H9 (cell line): ENCODE results near the gene PEX16. TPM values are rescaled to one million over a fixed set of nuclear protein-coding genes. Genes with fewer than 3 reads are reported as not detected.

ENCODE experiments used
- DNase-seq: peaks from one replicate; pipeline ENCODE4 v3.0.0-alpha.2; 2017
- H2AFZ ChIP-seq: one replicate; pipeline ENCODE4 v1.6.1; 2013; ENCODE audit warnings: mild to moderate bottlenecking, low read length, control low read depth, moderate library complexity
- H2AK5ac ChIP-seq: 2 replicates; pipeline ENCODE4 v1.6.1; 2013; ENCODE audit warnings: low read length, control low read depth, mixed read lengths; ENCODE audit not compliant: insufficient read length
- H2BK120ac ChIP-seq: one replicate; pipeline ENCODE4 v1.6.1; 2013; ENCODE audit warnings: low read depth, mild to moderate bottlenecking, low read length, control low read depth, inconsistent platforms; ENCODE audit not compliant: poor library complexity, severe bottlenecking
- H2BK12ac ChIP-seq: 2 replicates; pipeline ENCODE4 v1.6.1; 2013; ENCODE audit warnings: low read length, control low read depth, mixed read lengths, low read depth; ENCODE audit not compliant: insufficient read length
- H2BK15ac ChIP-seq: 2 replicates; pipeline ENCODE4 v1.6.1; 2013; ENCODE audit warnings: low read depth, low read length, control low read depth
- H2BK20ac ChIP-seq: one replicate; pipeline ENCODE4 v1.6.1; 2013; ENCODE audit warnings: low read depth, mild to moderate bottlenecking, low read length, control low read depth, inconsistent platforms; ENCODE audit not compliant: poor library complexity, severe bottlenecking
- H2BK5ac ChIP-seq: 2 replicates; pipeline ENCODE4 v1.6.1; 2013; ENCODE audit warnings: low read length, control low read depth, mixed read lengths; ENCODE audit not compliant: insufficient read length
- H3K14ac ChIP-seq: 2 replicates; pipeline ENCODE4 v1.6.1; 2013; ENCODE audit warnings: low read length, control low read depth; ENCODE audit not compliant: insufficient read depth
- H3K18ac ChIP-seq: 2 replicates; pipeline ENCODE4 v1.6.1; 2013; ENCODE audit warnings: low read depth, mild to moderate bottlenecking, mixed read lengths, low read length, control low read depth; ENCODE audit not compliant: insufficient read length
- H3K23ac ChIP-seq: 2 replicates; pipeline ENCODE4 v1.6.1; 2013; ENCODE audit warnings: low read length, control low read depth, mixed read lengths, low read depth; ENCODE audit not compliant: insufficient read length
- H3K23me2 ChIP-seq: 2 replicates; pipeline ENCODE4 v1.6.1; 2013; ENCODE audit warnings: low read depth, mild to moderate bottlenecking, mixed read lengths, low read length, control low read depth; ENCODE audit not compliant: insufficient read length, poor library complexity, severe bottlenecking
- H3K27ac ChIP-seq: 2 replicates; pipeline ENCODE4 v1.5.1; 2013; ENCODE audit warnings: low read length, control low read depth, mixed read lengths, low read depth; ENCODE audit not compliant: insufficient read length
- H3K27me3 ChIP-seq: 2 replicates; pipeline ENCODE4 v1.6.1; 2013; ENCODE audit warnings: low read length, control low read depth, inconsistent platforms; ENCODE audit not compliant: insufficient read depth
- H3K4ac ChIP-seq: 2 replicates; pipeline ENCODE4 v1.6.1; 2013; ENCODE audit warnings: low read depth, mild to moderate bottlenecking, control low read depth, inconsistent platforms, low read length, moderate library complexity
- H3K4me1 ChIP-seq: 2 replicates; pipeline ENCODE4 v1.6.1; 2013; ENCODE audit warnings: low read length, control low read depth, inconsistent platforms; ENCODE audit not compliant: insufficient read depth
- H3K4me2 ChIP-seq: 2 replicates; pipeline ENCODE4 v1.6.1; 2013; ENCODE audit warnings: low read length, control low read depth, mixed read lengths; ENCODE audit not compliant: insufficient read length, insufficient read depth
- H3K56ac ChIP-seq: 2 replicates; pipeline ENCODE4 v1.6.1; 2013; ENCODE audit warnings: low read depth, mild to moderate bottlenecking, mixed read lengths, low read length, control low read depth; ENCODE audit not compliant: insufficient read length
- H3K79me1 ChIP-seq: 2 replicates; pipeline ENCODE4 v1.6.1; 2013; ENCODE audit warnings: low read depth, mild to moderate bottlenecking, moderate library complexity, low read length, control low read depth, inconsistent platforms; ENCODE audit not compliant: insufficient read depth, poor library complexity, severe bottlenecking
- H3K79me2 ChIP-seq: 2 replicates; pipeline ENCODE4 v1.6.1; 2013; ENCODE audit warnings: low read length, control low read depth, inconsistent platforms; ENCODE audit not compliant: insufficient read depth
- H3K9ac ChIP-seq: 2 replicates; pipeline ENCODE4 v1.6.1; 2013; ENCODE audit warnings: low read length, control low read depth, mixed read lengths; ENCODE audit not compliant: insufficient read length; ENCODE audit errors: extremely low read depth
- H3K9me3 ChIP-seq: one replicate; pipeline ENCODE4 v1.6.1; 2013; ENCODE audit warnings: low read depth, low read length, inconsistent platforms; ENCODE audit not compliant: control insufficient read depth
- H3T11ph ChIP-seq: one replicate; pipeline ENCODE4 v1.6.1; 2013; ENCODE audit warnings: mild to moderate bottlenecking, low read length, control low read depth, inconsistent platforms
- H4K20me1 ChIP-seq: one replicate; pipeline ENCODE4 v1.6.1; 2013; ENCODE audit not compliant: control insufficient read depth, insufficient read length, insufficient read depth
- H4K5ac ChIP-seq: 2 replicates; pipeline ENCODE4 v1.6.1; 2013; ENCODE audit warnings: low read depth, mild to moderate bottlenecking, mixed read lengths, low read length, control low read depth; ENCODE audit not compliant: insufficient read length
- H4K8ac ChIP-seq: replicated peaks from 2 replicates; pipeline ENCODE4 v1.6.1; 2013; ENCODE audit warnings: low read length, control low read depth, mixed read lengths, low read depth; ENCODE audit not compliant: insufficient read length
- H4K91ac ChIP-seq: 2 replicates; pipeline ENCODE4 v1.6.1; 2013; ENCODE audit warnings: low read depth, mild to moderate bottlenecking, moderate library complexity, mixed read lengths, low read length, control low read depth; ENCODE audit not compliant: insufficient read length
- H3K27ac Mint-ChIP-seq, 3 experiments: 2 replicates in 2 of 3; 3 replicates in 1 of 3; pipeline ENCODE4 v1.8.0; 2020 to 2021; ENCODE audit warnings: mixed read lengths in 3 of 3, mild to moderate bottlenecking in 1 of 3, moderate library complexity in 1 of 3
- H3K27me3 Mint-ChIP-seq: 2 replicates; pipeline ENCODE4 v1.8.0; 2021; ENCODE audit warnings: low read depth, mild to moderate bottlenecking, moderate library complexity, mixed read lengths
- H3K36me3 Mint-ChIP-seq, 3 experiments: 2 replicates in 2 of 3; 3 replicates in 1 of 3; pipeline ENCODE4 v1.8.0; 2020 to 2021; ENCODE audit warnings: low read depth in 3 of 3, mixed read lengths in 3 of 3; ENCODE audit not compliant: insufficient read depth in 1 of 3
- H3K4me1 Mint-ChIP-seq, 2 experiments: 2 replicates each; pipeline ENCODE4 v1.8.0; 2020; ENCODE audit warnings: mixed read lengths in 2 of 2
- H3K4me3 Mint-ChIP-seq, 2 experiments: 2 replicates in 1 of 2; 3 replicates in 1 of 2; pipeline ENCODE4 v1.8.0; 2020 to 2021; ENCODE audit warnings: mild to moderate bottlenecking in 2 of 2, mixed read lengths in 2 of 2, moderate library complexity in 1 of 2
- H3K9me3 Mint-ChIP-seq, 2 experiments: 2 replicates in 1 of 2; 3 replicates in 1 of 2; pipeline ENCODE4 v1.8.0; 2020; ENCODE audit warnings: mild to moderate bottlenecking in 2 of 2, mixed read lengths in 2 of 2, moderate library complexity in 1 of 2
- CTCF ChIP-seq: fragments of 200-600 bp; sonication (generic); conservative IDR thresholded peaks from 3 replicates; pipeline ENCODE4 v1.8.0; 2021; ENCODE audit warnings: antibody characterized with exemption, mild to moderate bottlenecking
- WGBS: extraction: QIAGEN DNeasy Blood & Tissue Kit; methylation state at CpG from one replicate; pipeline ENCODE4 v1.1.7; 2013; ENCODE audit warnings: missing lambda C conversion rate, low lambda C conversion rate, mixed read lengths; ENCODE audit not compliant: insufficient read length; ENCODE audit errors: extremely low coverage; 5-methylcytosine and 5-hydroxymethylcytosine counted together
- total RNA-seq: library from RNA; stranded (reverse); gene quantifications from 2 replicates; pipeline ENCODE4 v1.2.1, GENCODE V29; 2021

PEX16 gene
- total RNA-seq, 1 experiment from 2014 or later = 30.8 TPM

- Histone ChIP-seq H3K79me1 (no peaks in the 10 kb centered on the region), H4K91ac (no peak overlapping the region), H3K27ac (no peak overlapping the region), H3K79me2 (no peaks in the 10 kb centered on the region), H3K27me3 (no peaks in the 10 kb centered on the region), H3K23me2 (no peaks in the 10 kb centered on the region), H3K4me1 (no peaks in the 10 kb centered on the region), H3K9ac (no peak overlapping the region), H2BK20ac (no peak overlapping the region), H2AFZ (no peak overlapping the region), H3K4ac (no peak overlapping the region), H4K5ac (no peak overlapping the region), H2BK120ac (no peak overlapping the region), H3T11ph (no peak overlapping the region), H3K23ac (no peak overlapping the region), H3K9me3 (no peaks in the 10 kb centered on the region), H2BK12ac (no peak overlapping the region), H4K8ac (no peak overlapping the region), H2BK15ac (no peak overlapping the region), H2BK5ac (no peak overlapping the region), H4K20me1 (no peaks in the 10 kb centered on the region), H3K18ac (no peak overlapping the region), H3K4me2 (no peak overlapping the region), H2AK5ac (no peak overlapping the region), H3K14ac (no peak overlapping the region), H3K56ac (no peak overlapping the region)
- H3K4me1 Mint-ChIP-seq = peaks cover 5 to 11% of the 10 kb centered on the region in 2 experiments; a peak in 1 of 4 replicates
- no CpG with 5 or more reads among the region's 8 CpGs for WGBS
- DNase-seq = no peak
- peaks cover 12 to 64% (median 63%) of the 10 kb centered on the region in 3 experiments for H3K36me3 Mint-ChIP-seq
- peak overlapping the region in 2 of 3 experiments; percentile 39 to 56; a peak in 3 of 7 replicates for H3K27ac Mint-ChIP-seq
- H3K27me3 Mint-ChIP-seq = no peaks in the 10 kb centered on the region
- TF ChIP-seq CTCF = no peak
- H3K9me3 Mint-ChIP-seq = no peaks in the 10 kb centered on the region
- no peak overlapping the region for H3K4me3 Mint-ChIP-seq
Measured at GRCh38 chr11:45930951-45931570, 13.4 kb upstream of the PEX16 start.
